OCI-LY7 (cell line): Measurements from ENCODE around the gene VPS13C.

Source experiments
- EZH2phosphoT487 ChIP-seq: fragments of 200-600 bp; sonication (generic); IDR thresholded peaks from 2 replicates; pipeline ENCODE4 v1.6.1; 2018; ENCODE audit warnings: low read depth, borderline replicate concordance, mild to moderate bottlenecking, mixed run types, antibody characterized with exemption, low read length, moderate library complexity, mixed read lengths
- TF ChIP-seq, protein P1 (sequence below): fragments of 200-600 bp; sonication (generic); conservative IDR thresholded peaks from 2 replicates; pipeline ENCODE4 v1.5.1; 2014; ENCODE audit warnings: mild to moderate bottlenecking, antibody characterized with exemption, low read length, moderate library complexity, mixed read lengths

DNA sequence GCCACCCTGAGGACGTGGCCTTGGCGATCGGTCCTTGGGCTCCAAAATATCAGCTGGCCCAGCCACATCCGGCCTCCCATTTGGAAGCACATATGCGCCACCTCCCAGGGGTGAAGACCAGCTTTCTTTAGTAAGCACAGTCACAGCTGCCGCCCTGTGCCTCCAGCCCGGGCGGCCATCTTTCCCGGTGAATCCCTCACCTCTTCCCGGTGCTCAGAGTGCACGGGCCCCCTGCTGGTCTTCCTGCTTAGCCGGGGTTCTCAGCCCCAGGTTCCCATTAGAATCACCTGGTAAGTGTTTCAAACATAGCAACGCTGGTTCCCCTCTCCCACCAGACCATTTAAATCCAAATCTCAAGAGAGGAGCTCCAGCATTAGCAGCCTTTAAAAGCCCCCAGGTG is 232.2 kb downstream of the VPS13C start:
- TF ChIP-seq, protein P1, sequence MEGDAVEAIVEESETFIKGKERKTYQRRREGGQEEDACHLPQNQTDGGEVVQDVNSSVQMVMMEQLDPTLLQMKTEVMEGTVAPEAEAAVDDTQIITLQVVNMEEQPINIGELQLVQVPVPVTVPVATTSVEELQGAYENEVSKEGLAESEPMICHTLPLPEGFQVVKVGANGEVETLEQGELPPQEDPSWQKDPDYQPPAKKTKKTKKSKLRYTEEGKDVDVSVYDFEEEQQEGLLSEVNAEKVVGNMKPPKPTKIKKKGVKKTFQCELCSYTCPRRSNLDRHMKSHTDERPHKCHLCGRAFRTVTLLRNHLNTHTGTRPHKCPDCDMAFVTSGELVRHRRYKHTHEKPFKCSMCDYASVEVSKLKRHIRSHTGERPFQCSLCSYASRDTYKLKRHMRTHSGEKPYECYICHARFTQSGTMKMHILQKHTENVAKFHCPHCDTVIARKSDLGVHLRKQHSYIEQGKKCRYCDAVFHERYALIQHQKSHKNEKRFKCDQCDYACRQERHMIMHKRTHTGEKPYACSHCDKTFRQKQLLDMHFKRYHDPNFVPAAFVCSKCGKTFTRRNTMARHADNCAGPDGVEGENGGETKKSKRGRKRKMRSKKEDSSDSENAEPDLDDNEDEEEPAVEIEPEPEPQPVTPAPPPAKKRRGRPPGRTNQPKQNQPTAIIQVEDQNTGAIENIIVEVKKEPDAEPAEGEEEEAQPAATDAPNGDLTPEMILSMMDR, result no peak
- TF ChIP-seq EZH2phosphoT487, result no peak
